Measurements from ENCODE around the gene GPI. TPM values are rescaled to one million over a fixed set of nuclear protein-coding genes. Genes with fewer than 3 reads are reported as not detected.
A peak's percentile ranks its signal among the peaks of the same experiment; 100 is the strongest.
"Not testable (repeated sequence)": the region's sequence is repeated elsewhere in the genome, so short reads cannot be mapped to it uniquely, and the experiment has no call there.

GPI gene
- total RNA-seq: 155 TPM

GRCh38 chr19:34364830-34365462 is at the start of gene GPI:
TSS of gene GPI (plus strand) at chr19:34365196. CDS start at chr19:34365267, 71 bp downstream.
- DNase-seq (ENCODE audit: low read depth in 2 of 3, low spot score in 2 of 3): peak; percentile 33 to 54 (median 47)

- no peak for DNase-seq (ENCODE audit: low read depth in 2 of 3, low spot score in 2 of 3)
Observed at GRCh38 chr19:34316247-34316646, 48.7 kb upstream of the GPI start.

GRCh38 chr19:34316741-34317301 is 48.2 kb upstream of the GPI start:
- DNase-seq (ENCODE audit: low read depth in 2 of 3, low spot score in 2 of 3): no peak

GRCh38 chr19:34317311-34317927 is 47.6 kb upstream of the GPI start:
- DNase-seq (ENCODE audit: low read depth in 2 of 3, low spot score in 2 of 3): no peak

- no peak for DNase-seq (ENCODE audit: low read depth in 2 of 3, low spot score in 2 of 3)
Observed at GRCh38 chr19:34319230-34319585, 45.8 kb upstream of the GPI start.

- DNase-seq (ENCODE audit: low read depth in 2 of 3, low spot score in 2 of 3): no peak
Observed at GRCh38 chr19:34319785-34320184, 45.2 kb upstream of the GPI start.

GRCh38 chr19:34320277-34320676 is 44.7 kb upstream of the GPI start:
- DNase-seq (ENCODE audit: low read depth in 2 of 3, low spot score in 2 of 3): no peak

GRCh38 chr19:34321735-34322134 is 43.3 kb upstream of the GPI start:
- DNase-seq (ENCODE audit: low read depth in 2 of 3, low spot score in 2 of 3): no peak

GRCh38 chr19:34323433-34324204 is 41.4 kb upstream of the GPI start:
- DNase-seq (ENCODE audit: low read depth in 2 of 3, low spot score in 2 of 3): no peak

GRCh38 chr19:34324320-34324719 is 40.7 kb upstream of the GPI start:
- DNase-seq (ENCODE audit: low read depth in 2 of 3, low spot score in 2 of 3): no peak

- DNase-seq (ENCODE audit: low read depth in 2 of 3, low spot score in 2 of 3): no peak
Observed at GRCh38 chr19:34325181-34325580, 39.8 kb upstream of the GPI start.

GRCh38 chr19:34325981-34326787 is 38.8 kb upstream of the GPI start:
- no peak for DNase-seq (ENCODE audit: low read depth in 2 of 3, low spot score in 2 of 3)

GRCh38 chr19:34327851-34328250 is 37.1 kb upstream of the GPI start:
- DNase-seq (ENCODE audit: low read depth in 2 of 3, low spot score in 2 of 3): no peak

- no peak for DNase-seq (ENCODE audit: low read depth in 2 of 3, low spot score in 2 of 3)
Observed at GRCh38 chr19:34328982-34329381, 36.0 kb upstream of the GPI start.

- no peak for DNase-seq (ENCODE audit: low read depth in 2 of 3, low spot score in 2 of 3)
Observed at GRCh38 chr19:34330116-34330515, 34.9 kb upstream of the GPI start.

GRCh38 chr19:34330596-34330995 is 34.4 kb upstream of the GPI start:
- not testable (repeated sequence) for DNase-seq (ENCODE audit: low read depth in 2 of 3, low spot score in 2 of 3)

GRCh38 chr19:34331596-34331995 is 33.4 kb upstream of the GPI start:
- not testable (repeated sequence) for DNase-seq (ENCODE audit: low read depth in 2 of 3, low spot score in 2 of 3)

GRCh38 chr19:34332027-34332760 is 32.8 kb upstream of the GPI start:
- no peak for DNase-seq (ENCODE audit: low read depth in 2 of 3, low spot score in 2 of 3)

GRCh38 chr19:34335914-34336313 is 29.1 kb upstream of the GPI start:
- DNase-seq (ENCODE audit: low read depth in 2 of 3, low spot score in 2 of 3): no peak

GRCh38 chr19:34336781-34337271 is 28.2 kb upstream of the GPI start:
- DNase-seq (ENCODE audit: low read depth in 2 of 3, low spot score in 2 of 3): peak in 2 of 3 donors; percentile 28 to 54
